Endothelial cell (in vitro differentiated cells): ENCODE data around the gene MN1. TPM values are rescaled to one million over a fixed set of nuclear protein-coding genes. Genes with fewer than 3 reads are reported as not detected.

Experiments
- DNase-seq: peaks from one replicate; pipeline ENCODE4 v3.0.0; 2021; ENCODE audit warnings: low spot score
- H3K27ac Mint-ChIP-seq: one replicate; pipeline ENCODE4 v1.8.0; 2021; ENCODE audit warnings: mixed read lengths, inconsistent platforms; ENCODE audit not compliant: unreplicated experiment
- H3K27me3 Mint-ChIP-seq: one replicate; pipeline ENCODE4 v1.8.0; 2021; ENCODE audit warnings: mild to moderate bottlenecking, moderate library complexity, mixed read lengths, inconsistent platforms; ENCODE audit not compliant: unreplicated experiment
- H3K36me3 Mint-ChIP-seq: one replicate; pipeline ENCODE4 v1.8.0; 2021; ENCODE audit warnings: mild to moderate bottlenecking, low read depth, mixed read lengths, inconsistent platforms; ENCODE audit not compliant: unreplicated experiment
- H3K4me1 Mint-ChIP-seq: one replicate; pipeline ENCODE4 v1.8.0; 2021; ENCODE audit warnings: mild to moderate bottlenecking, mixed read lengths, inconsistent platforms; ENCODE audit not compliant: unreplicated experiment
- H3K4me3 Mint-ChIP-seq: one replicate; pipeline ENCODE4 v1.8.0; 2021; ENCODE audit warnings: mild to moderate bottlenecking, mixed read lengths, inconsistent platforms; ENCODE audit not compliant: unreplicated experiment
- H3K9me3 Mint-ChIP-seq: one replicate; pipeline ENCODE4 v1.8.0; 2021; ENCODE audit warnings: mixed read lengths, inconsistent platforms; ENCODE audit not compliant: unreplicated experiment
- CTCF ChIP-seq: fragments of 200-600 bp; sonication (generic); IDR thresholded peaks from one replicate; pipeline ENCODE4 v1.5.0; 2021; ENCODE audit warnings: antibody characterized with exemption; ENCODE audit not compliant: unreplicated experiment
- total RNA-seq: library from RNA; stranded (reverse); fragmentation: NEBNext Ultra II Directional; extraction: Animal tissue kit (Norgen Biotek cat#: 25700); gene quantifications from one replicate; pipeline ENCODE4 v1.2.1, GENCODE V29; 2021; ENCODE audit not compliant: unreplicated experiment

Gene MN1
- total RNA-seq, 1 donor from 2014 or later = 9.9 TPM

GRCh38 chr22:27751277-27752070 is 50.1 kb downstream of the MN1 start:
- H3K4me1 Mint-ChIP-seq = peaks cover 20% of the 10 kb centered on the region
- H3K27ac Mint-ChIP-seq = no peak overlapping the region
- peaks cover 1% of the 10 kb centered on the region for H3K27me3 Mint-ChIP-seq
- no peaks in the 10 kb centered on the region for H3K36me3 Mint-ChIP-seq
- no peak overlapping the region for H3K4me3 Mint-ChIP-seq
- TF ChIP-seq CTCF = no peak
- no peak for DNase-seq
- no peaks in the 10 kb centered on the region for H3K9me3 Mint-ChIP-seq

GRCh38 chr22:27750584-27751265 is 50.8 kb downstream of the MN1 start:
- H3K4me1 Mint-ChIP-seq = peaks cover 20% of the 10 kb centered on the region
- H3K27me3 Mint-ChIP-seq = peaks cover 1% of the 10 kb centered on the region
- H3K27ac Mint-ChIP-seq = no peak overlapping the region
- no peak for DNase-seq
- no peaks in the 10 kb centered on the region for H3K36me3 Mint-ChIP-seq
- TF ChIP-seq CTCF = no peak
- H3K9me3 Mint-ChIP-seq = no peaks in the 10 kb centered on the region
- H3K4me3 Mint-ChIP-seq = no peak overlapping the region

- TF ChIP-seq CTCF = no peak
- Mint-ChIP-seq H3K36me3 (no peaks in the 10 kb centered on the region), H3K4me3 (no peak overlapping the region), H3K4me1 (peaks cover 20% of the 10 kb centered on the region), H3K27ac (no peak overlapping the region), H3K27me3 (peaks cover 2% of the 10 kb centered on the region), H3K9me3 (no peaks in the 10 kb centered on the region)
- no peak for DNase-seq
Observed at GRCh38 chr22:27749597-27750225, 51.8 kb downstream of the MN1 start.

GRCh38 chr22:27748751-27749191 is 52.8 kb downstream of the MN1 start:
- H3K9me3 Mint-ChIP-seq = no peaks in the 10 kb centered on the region
- DNase-seq = no peak
- H3K4me1 Mint-ChIP-seq = peaks cover 26% of the 10 kb centered on the region
- no peak overlapping the region for H3K4me3 Mint-ChIP-seq
- H3K27me3 Mint-ChIP-seq = peaks cover 3% of the 10 kb centered on the region
- no peak overlapping the region for H3K27ac Mint-ChIP-seq
- no peaks in the 10 kb centered on the region for H3K36me3 Mint-ChIP-seq
- no peak for TF ChIP-seq CTCF
